Measurements from ENCODE around the gene FLVCR2.

Gene FLVCR2

GRCh38 chr14:75636100-75636692, 57.8 kb downstream of the FLVCR2 start:
- ChIA-PET POLR2A (interaction anchor here (0.9 kb wide), 1 partner anchor 30 kb away, joined by 4 read pairs; no protein-coding TSS in a partner anchor), CTCF (interaction anchor here (1.0 to 1.5 kb wide), 2 partner anchors 18 to 59 kb away, joined by 5 read pairs; no protein-coding TSS in a partner anchor)
- H3K4me3 ChIP-seq (ENCODE audit: low read depth, low read length) = no peak overlapping the region
- TF ChIP-seq ZNF174 (tag by site-specific recombination; IDR thresholded peaks at IDR 0.05) = no peak
- peak; percentile 94 for TF ChIP-seq ZNF449 (tag by site-specific recombination; IDR thresholded peaks at IDR 0.05)
- no peak for TF ChIP-seq ZNF473 (tag by site-specific recombination; IDR thresholded peaks at IDR 0.05)
- no peaks in the 10 kb centered on the region for H3K36me3 ChIP-seq (ENCODE audit: control insufficient read depth in 2 of 2, insufficient read depth in 1 of 2, low read length in 2 of 2)
- H3K9me3 ChIP-seq (ENCODE audit: control insufficient read depth, insufficient read depth, low read depth, low read length) = no peaks in the 10 kb centered on the region
- H3K4me1 ChIP-seq (ENCODE audit: control insufficient read depth, insufficient read depth, low read length) = no peaks in the 10 kb centered on the region
- H3K27ac ChIP-seq (ENCODE audit: extremely low read depth, low read depth, low read length) = no peak overlapping the region

- Histone ChIP-seq H3K4me3 (ENCODE audit: low read depth, low read length) (no peak overlapping the region), H3K9me3 (ENCODE audit: control insufficient read depth, insufficient read depth, low read depth, low read length) (no peaks in the 10 kb centered on the region), H3K27ac (ENCODE audit: extremely low read depth, low read depth, low read length) (no peak overlapping the region), H3K4me1 (ENCODE audit: control insufficient read depth, insufficient read depth, low read length) (peaks cover 7% of the 10 kb centered on the region), H3K36me3 (ENCODE audit: control insufficient read depth in 2 of 2, insufficient read depth in 1 of 2, low read length in 2 of 2) (no peaks in the 10 kb centered on the region)
- ChIA-PET CTCF (interaction anchor here (0.6 to 3.0 kb wide), 3 partner anchors 13 to 63 kb away, joined by 3 to 17 read pairs (median 3); partner anchors contain the start of gene FLVCR2), POLR2A (interaction anchor here (0.6 kb wide), 1 partner anchor 116 kb away, joined by 3 read pairs; no protein-coding TSS in a partner anchor)
- no peak for TF ChIP-seq ZBTB6 (tag by site-specific recombination; IDR thresholded peaks at IDR 0.05)
- TF ChIP-seq HIC1 (tag by site-specific recombination; IDR thresholded peaks at IDR 0.05) = no peak
- no peak for TF ChIP-seq ZBTB20 (tag by site-specific recombination; IDR thresholded peaks at IDR 0.05)
- no peak for TF ChIP-seq ZNF433 (tag by site-specific recombination; IDR thresholded peaks at IDR 0.05; ENCODE audit: low read depth)
- TF ChIP-seq BCL11B (tag by site-specific recombination; IDR thresholded peaks at IDR 0.05; ENCODE audit: low read depth) = no peak
- no peak for TF ChIP-seq ZNF138 (tag by site-specific recombination; IDR thresholded peaks at IDR 0.05; ENCODE audit: borderline replicate concordance)
- no peak for TF ChIP-seq ZNF362 (tag by site-specific recombination; IDR thresholded peaks at IDR 0.05)
- no peak for TF ChIP-seq ZSCAN18 (tag by site-specific recombination; IDR thresholded peaks at IDR 0.05)
- TF ChIP-seq ZNF548 (tag by site-specific recombination; IDR thresholded peaks at IDR 0.05) = no peak
- TF ChIP-seq ZNF658 (tag by site-specific recombination; IDR thresholded peaks at IDR 0.05) = no peak
- TF ChIP-seq ZNF843 (tag by site-specific recombination; IDR thresholded peaks at IDR 0.05) = no peak
- no peak for TF ChIP-seq ZSCAN23 (tag by site-specific recombination; IDR thresholded peaks at IDR 0.05)
- TF ChIP-seq KLF16 (tag by site-specific recombination; IDR thresholded peaks at IDR 0.05) = no peak
- no peak for TF ChIP-seq ZBTB7A (tag by site-specific recombination; IDR thresholded peaks at IDR 0.05; ENCODE audit: low read depth)
- TF ChIP-seq ZNF19 (tag by site-specific recombination; IDR thresholded peaks at IDR 0.05; ENCODE audit: low read depth) = no peak
- no peak for TF ChIP-seq ZNF175 (tag by site-specific recombination; IDR thresholded peaks at IDR 0.05)
- TF ChIP-seq ZNF426 (tag by site-specific recombination; IDR thresholded peaks at IDR 0.05) = no peak
- no peak for TF ChIP-seq ZNF398 (tag by site-specific recombination; IDR thresholded peaks at IDR 0.05)
These were observed 62.5 kb downstream of the FLVCR2 start for GRCh38 chr14:75640876-75641275.

Measured in HEK293 (cell line).